ENCODE data around the gene ZNF845.
"Not testable (repeated sequence)": the region's sequence is repeated elsewhere in the genome, so short reads cannot be mapped to it uniquely, and the experiment has no call there.

The ZNF845 gene

GRCh38 chr19:53381376-53381775 is 47.8 kb downstream of the ZNF845 start:
- no peak for DNase-seq (ENCODE audit: low spot score)

- DNase-seq (ENCODE audit: low spot score) = no peak
These were observed 54.6 kb downstream of the ZNF845 start for GRCh38 chr19:53388168-53388567.

DNA sequence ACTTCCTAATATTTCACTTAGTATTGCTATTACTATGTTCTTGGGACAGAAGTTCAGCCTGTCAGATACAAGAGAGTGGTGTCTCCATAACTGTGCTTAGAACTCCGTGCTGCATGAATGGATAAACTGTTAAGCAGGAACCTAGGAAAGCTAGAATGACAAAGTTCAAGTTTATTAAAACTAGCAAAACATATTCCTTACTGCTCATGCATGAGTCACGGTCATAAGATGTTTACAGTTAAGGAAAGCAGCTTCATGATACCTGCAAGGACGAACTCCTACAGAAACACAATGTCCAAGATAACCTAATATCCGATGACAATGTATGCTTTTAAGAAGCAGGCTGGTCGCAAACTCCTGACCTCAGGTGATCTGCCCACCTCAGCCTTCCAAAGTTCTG is 55.4 kb downstream of the ZNF845 start:
- no peak for DNase-seq (ENCODE audit: low spot score)

DNA sequence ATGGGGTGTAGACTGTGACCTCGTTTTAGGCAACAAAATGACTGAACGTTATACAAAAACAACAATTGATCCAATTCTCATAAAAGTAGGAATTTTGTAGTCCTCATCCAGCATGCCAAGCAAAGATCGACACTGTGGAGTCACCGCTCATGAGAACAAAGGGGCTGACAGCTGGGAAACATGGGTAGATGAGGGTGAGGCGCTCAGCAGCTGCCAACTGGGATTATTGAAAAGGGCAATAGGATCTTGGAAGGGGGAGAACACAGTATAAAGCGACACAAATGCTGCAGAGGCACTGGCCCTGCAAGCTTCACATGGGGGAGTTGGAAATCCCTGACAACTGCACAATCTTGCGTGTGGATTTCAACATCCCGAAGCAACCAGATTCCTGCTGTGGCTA is 56.0 kb downstream of the ZNF845 start:
- no peak for DNase-seq (ENCODE audit: low spot score)

DNA sequence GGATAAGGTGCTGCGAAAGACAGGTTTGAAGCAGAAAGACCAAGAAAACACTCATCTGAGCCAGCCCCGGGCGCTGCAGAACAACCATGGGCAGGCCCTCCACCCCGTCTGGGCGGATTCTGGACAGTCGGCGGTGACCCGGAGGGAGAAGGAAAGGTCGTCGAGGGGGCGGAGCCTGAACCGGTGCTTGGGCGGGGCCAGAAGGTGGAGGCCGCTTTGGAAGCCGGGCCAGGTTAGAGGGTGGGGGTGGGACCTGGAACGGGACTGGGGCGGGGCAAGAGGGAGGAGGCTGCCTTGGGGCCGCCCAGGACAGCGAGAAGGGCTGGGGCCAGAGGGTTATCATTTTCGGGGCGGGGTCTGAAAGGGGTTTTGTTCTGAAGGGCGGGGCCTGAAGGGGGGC is 56.4 kb downstream of the ZNF845 start:
- no peak for DNase-seq (ENCODE audit: low spot score)

DNA sequence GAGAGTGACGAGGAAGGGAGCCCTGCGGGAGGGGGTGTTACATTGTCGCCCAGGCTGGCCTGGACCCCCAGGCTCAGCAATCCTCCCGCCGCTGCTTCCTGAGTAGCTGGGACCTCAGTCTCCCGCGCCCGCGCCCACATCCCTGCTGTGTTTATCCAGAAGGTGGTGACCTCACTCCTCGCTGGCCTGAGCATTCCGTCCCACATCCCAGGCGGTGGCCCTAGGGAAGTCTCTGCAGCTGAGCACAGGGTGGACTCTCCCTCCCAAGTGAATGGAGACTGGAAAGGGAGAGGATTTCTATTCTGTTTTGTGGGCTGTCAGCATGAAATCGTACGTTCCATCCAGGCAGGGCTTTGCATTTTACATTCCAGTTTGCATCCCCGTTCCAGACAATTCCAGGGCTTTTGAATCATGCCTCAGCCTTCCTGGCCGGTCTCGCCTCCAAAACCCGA is 61.0 kb downstream of the ZNF845 start:
- DNase-seq (ENCODE audit: low spot score) = no peak

DNA sequence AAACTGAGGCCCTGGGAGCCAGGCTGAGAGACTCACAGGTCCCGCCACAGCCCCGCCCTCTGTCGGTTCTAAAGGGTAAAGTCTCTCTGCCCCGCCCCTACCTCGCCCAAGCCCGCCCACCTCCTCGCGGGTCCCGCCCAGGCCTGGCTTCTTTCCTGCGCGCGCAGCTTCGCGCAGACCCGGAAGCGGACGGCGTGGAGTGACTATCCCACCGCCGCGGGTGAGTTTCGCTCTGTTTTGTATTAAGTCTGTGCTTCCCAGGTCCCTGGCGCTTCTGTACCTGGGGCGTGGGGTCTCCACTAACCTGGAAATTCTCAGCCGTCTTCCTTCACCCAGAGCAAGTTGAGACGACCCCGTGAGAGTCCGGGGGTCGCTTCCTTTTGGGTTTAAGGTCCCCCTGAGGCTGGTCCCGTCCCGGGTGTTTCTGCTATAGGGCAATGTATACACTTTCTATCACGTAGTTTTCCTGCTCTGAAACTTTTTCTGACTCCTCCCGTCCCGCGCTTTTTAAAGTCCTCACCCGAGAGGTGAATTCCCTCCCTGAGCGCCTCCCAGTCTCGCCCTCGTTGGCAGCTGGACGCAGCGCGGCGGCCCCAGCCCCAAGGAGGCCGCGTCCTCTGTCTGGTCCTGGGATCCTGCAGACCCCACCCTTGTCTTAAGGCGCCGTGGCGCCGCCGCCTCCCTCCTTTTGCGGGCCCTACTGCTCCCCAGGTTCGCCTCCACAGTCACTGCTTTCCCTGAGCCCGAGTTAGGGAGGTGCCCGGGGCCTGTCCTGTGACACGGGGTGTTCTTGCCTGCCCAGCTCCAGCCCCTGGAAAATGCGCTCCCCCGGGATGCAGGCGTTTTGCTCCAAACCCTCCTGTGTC is 61.7 kb downstream of the ZNF845 start, which contains the start of gene ZNF765:
ZNF765 (plus strand) TSS at position 176 of the 866 bp plus-strand sequence. CDS start 2,867 bp downstream, outside the sequence.
- DNase-seq (ENCODE audit: low spot score) = peak; percentile 81

- DNase-seq (ENCODE audit: low spot score) = not testable (repeated sequence)
These were observed 62.4 kb downstream of the ZNF845 start for GRCh38 chr19:53395840-53396524.

DNA sequence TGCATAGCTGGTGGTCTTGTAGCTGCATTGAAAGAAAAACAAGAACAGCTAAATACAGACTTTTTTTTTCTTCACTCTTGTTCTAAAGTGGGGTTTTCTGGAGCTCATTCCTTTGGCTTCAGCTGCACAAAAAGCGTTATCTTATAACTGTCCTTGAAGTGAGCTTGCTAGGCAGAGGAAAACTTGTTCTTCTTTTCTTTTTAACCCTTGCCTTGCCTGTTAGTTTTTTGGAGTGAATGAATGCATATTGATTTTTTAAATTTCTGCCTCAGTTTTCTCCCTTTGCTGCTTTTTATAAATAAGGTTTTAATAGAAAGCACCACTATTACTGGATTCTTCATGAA is 62.9 kb downstream of the ZNF845 start:
- DNase-seq (ENCODE audit: low spot score) = no peak

GRCh38 chr19:53397918-53398317 is 64.4 kb downstream of the ZNF845 start:
- not testable (repeated sequence) for DNase-seq (ENCODE audit: low spot score)
